Skeletal muscle cell (primary cell): ENCODE results near the gene WAPL.
A peak's percentile ranks its signal among the peaks of the same experiment; 100 is the strongest.
"Not testable (repeated sequence)": the region's sequence is repeated elsewhere in the genome, so short reads cannot be mapped to it uniquely, and the experiment has no call there.

Experiments
- DNase-seq: peaks from one replicate; pipeline ENCODE4 v3.0.0-alpha.2; 2010; ENCODE audit warnings: low read depth
- H3K4me3 ChIP-seq: 2 replicates; pipeline ENCODE4 v1.5.1; 2011; ENCODE audit warnings: low read depth, mild to moderate bottlenecking, control low read depth, low read length, moderate library complexity

The WAPL gene

GRCh38 chr10:86526606-86527005 lies 5.0 kb upstream of the WAPL start:
- no peak overlapping the region for H3K4me3 ChIP-seq
- no peak for DNase-seq

GRCh38 chr10:86525713-86526112 lies 4.1 kb upstream of the WAPL start:
- not testable (repeated sequence) for H3K4me3 ChIP-seq, DNase-seq

GRCh38 chr10:86524225-86524962 lies 2.8 kb upstream of the WAPL start:
- no peak overlapping the region for H3K4me3 ChIP-seq
- no peak for DNase-seq

- no peak for DNase-seq
- H3K4me3 ChIP-seq = no peak overlapping the region
Observed at GRCh38 chr10:86523348-86523747, 1.8 kb upstream of the WAPL start.

GRCh38 chr10:86522510-86522855 lies 891 bp upstream of the WAPL start:
- DNase-seq = no peak
- peak overlapping the region; percentile 97 for H3K4me3 ChIP-seq

- peak overlapping the region; percentile 97 for H3K4me3 ChIP-seq
Observed at GRCh38 chr10:86520871-86521677, 518 bp downstream of the WAPL start.

GRCh38 chr10:86518781-86519180 lies 2.8 kb downstream of the WAPL start:
- no peak for DNase-seq
- H3K4me3 ChIP-seq = no peak overlapping the region

More at GRCh38 chr10:86520871-86521677, 518 bp downstream of the WAPL start:
- no peak for DNase-seq

- no peak overlapping the region for H3K4me3 ChIP-seq
- DNase-seq = no peak
Observed at GRCh38 chr10:86512137-86512536, 9.5 kb downstream of the WAPL start.

- no peak overlapping the region for H3K4me3 ChIP-seq
- no peak for DNase-seq
Observed at GRCh38 chr10:86511027-86511865, 10.3 kb downstream of the WAPL start.

- DNase-seq = no peak
- H3K4me3 ChIP-seq = no peak overlapping the region
Observed at GRCh38 chr10:86509145-86509544, 12.4 kb downstream of the WAPL start.

- DNase-seq = no peak
- H3K4me3 ChIP-seq = no peak overlapping the region
Observed at GRCh38 chr10:86508217-86508616, 13.4 kb downstream of the WAPL start.

- no peak overlapping the region for H3K4me3 ChIP-seq
- no peak for DNase-seq
Observed at GRCh38 chr10:86506499-86506898, 15.1 kb downstream of the WAPL start.

- H3K4me3 ChIP-seq = no peak overlapping the region
- DNase-seq = no peak
Observed at GRCh38 chr10:86506062-86506461, 15.5 kb downstream of the WAPL start.

- no peak for DNase-seq
- no peak overlapping the region for H3K4me3 ChIP-seq
Observed at GRCh38 chr10:86504510-86504909, 17.1 kb downstream of the WAPL start.

GRCh38 chr10:86500846-86501245 lies 20.7 kb downstream of the WAPL start:
- H3K4me3 ChIP-seq = no peak overlapping the region
- no peak for DNase-seq

- H3K4me3 ChIP-seq = no peak overlapping the region
- no peak for DNase-seq
Observed at GRCh38 chr10:86498598-86498997, 23.0 kb downstream of the WAPL start.

GRCh38 chr10:86497621-86498020 lies 24.0 kb downstream of the WAPL start:
- H3K4me3 ChIP-seq = no peak overlapping the region
- no peak for DNase-seq

- no peak for DNase-seq
- no peak overlapping the region for H3K4me3 ChIP-seq
Observed at GRCh38 chr10:86489960-86490612, 31.5 kb downstream of the WAPL start.

- no peak for DNase-seq
Observed at GRCh38 chr10:86489071-86489810, 32.4 kb downstream of the WAPL start.

More at GRCh38 chr10:86489071-86489810, 32.4 kb downstream of the WAPL start:
- no peak overlapping the region for H3K4me3 ChIP-seq
